HG02884 (cell line): ENCODE data around the gene EIF4G3.
"Not testable (repeated sequence)": the region's sequence is repeated elsewhere in the genome, so short reads cannot be mapped to it uniquely, and the experiment has no call there.

ENCODE experiments used
- ATAC-seq: cut with Tn5 transposase; IDR thresholded peaks from one replicate; pipeline ENCODE4 v1.9.1; 2021; ENCODE audit warnings: mild to moderate bottlenecking, moderate library complexity; ENCODE audit not compliant: unreplicated experiment

Gene EIF4G3

DNA sequence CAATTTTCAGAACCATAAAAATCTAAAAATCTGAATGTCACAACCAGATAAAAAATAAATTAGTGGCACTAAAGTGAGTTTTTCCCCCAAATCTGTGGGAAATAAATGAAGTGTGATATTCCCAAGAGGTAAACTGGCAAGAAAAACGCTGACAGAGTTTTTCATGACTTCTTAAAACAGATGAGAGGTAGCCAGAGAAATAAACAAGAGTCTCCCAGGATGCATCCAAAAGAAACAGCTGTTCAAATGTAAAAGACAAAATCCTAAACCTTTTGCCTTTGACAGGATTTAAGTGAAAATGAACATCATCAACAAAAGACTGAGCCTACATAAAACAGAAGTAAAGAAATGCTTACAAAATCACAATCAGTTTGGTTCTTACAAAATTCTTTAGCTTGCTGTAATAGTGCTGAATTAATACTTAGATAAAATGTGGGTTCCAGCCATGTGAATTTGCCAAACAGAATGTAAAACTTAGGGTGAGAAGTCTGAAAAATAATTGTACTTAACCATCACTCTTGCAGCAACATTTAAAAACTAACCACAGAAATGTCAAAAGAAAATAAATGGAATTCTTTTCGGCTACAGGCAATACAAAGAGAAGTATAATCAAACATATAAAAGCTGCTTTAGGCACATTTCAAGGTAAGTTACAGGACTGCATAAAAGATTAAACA, 133.6 kb downstream of the EIF4G3 start:
- no peak for ATAC-seq

DNA sequence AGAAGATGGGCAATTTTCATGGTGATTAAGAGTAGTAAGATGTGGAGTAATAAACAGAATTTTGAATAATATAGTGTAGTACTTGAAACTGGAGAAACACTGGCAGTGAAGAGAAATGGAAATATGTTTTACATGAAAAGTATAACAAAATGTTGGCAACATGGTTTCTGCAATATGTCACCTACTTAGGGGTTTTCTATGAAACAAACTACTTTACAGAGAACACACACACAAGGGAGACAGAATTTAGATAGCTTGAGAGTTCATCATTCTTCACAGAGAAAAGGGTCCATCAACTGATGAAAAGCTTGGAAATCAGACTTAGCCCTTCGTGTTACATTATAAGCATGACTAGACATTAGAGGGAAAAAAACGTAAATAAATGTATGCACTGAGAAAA, 135.2 kb downstream of the EIF4G3 start:
- ATAC-seq: no peak

DNA sequence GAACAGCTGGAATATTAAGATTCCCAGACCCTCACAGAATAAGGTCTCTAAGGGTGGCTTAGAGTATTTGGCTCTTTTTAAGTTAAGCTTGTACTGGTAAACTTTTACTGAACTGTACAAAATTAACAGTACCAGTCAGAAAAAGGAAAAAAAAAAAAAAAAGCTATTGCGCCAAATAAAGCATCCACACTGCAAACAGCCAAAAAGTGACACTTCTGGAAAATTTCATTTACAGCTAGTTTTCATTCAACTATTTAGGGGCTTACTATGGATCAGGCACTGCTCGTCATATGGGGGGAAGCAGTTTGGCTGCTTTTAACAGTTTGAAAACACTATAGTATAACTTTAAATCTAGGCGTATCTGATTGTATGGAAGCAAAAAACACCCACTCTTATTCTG, 139.6 kb downstream of the EIF4G3 start:
- ATAC-seq: no peak

DNA sequence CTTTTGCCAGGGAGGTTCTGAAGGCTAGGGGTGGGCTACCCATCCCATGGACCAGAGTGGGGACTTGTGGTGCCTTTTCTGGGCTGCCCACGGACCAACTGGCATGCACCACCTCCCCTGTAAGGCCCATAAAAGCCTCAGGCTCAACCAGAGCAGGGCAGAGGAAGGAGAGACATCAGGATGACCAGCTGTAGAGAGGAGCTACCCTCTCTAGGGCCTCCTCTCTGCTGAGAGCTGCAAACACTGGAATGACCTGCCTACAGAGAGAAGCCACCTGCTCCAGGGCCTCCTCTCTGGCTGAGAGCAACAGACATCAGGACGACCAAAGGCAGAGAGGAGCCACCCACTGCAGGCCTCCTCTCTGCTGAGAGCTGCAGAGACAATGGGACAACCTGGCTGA, 140.9 kb downstream of the EIF4G3 start:
- ATAC-seq: no peak

DNA sequence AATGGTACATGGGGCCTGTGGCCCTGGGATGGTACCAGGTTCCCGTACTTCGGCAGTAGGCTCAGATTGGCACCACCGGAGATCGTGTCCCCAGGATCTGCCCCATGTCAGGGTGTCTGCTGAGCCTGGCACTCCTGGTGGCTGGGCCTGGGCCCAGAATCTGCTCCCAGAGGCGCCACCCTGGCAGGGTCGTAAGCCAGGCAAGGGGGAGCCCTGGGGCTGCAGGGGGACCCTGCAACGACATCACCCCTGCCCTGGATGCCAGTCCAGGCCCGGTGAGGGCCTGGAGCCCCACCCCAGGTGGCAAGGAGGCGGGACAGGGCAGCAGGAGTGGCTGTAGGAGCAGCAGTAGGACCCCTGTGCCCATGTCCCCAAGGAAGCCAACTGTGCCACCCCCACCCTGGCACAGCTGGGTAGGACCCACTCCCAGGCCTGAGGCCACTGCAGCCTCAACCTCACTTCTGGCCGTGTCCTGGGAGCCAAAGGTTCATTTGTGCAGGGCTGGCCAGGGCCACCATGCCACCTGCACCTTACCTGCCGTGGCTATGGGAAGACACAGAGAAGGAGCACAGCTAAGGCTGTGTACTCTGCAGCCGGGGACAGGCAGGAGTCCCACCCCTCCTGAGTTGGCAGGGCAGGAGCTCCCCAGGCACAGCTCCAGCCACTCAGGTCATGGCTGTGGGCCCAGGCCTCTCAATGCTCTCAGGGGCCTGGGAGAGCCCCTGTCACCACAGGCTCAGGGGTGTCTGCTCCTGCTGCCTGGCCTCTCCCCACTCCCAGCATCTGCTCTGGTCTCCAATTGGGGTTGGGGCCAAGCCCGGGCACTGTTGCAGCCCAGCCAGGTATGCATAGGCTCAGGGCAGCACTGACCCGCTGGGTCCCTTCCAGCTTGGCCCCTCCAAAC, 141.7 kb downstream of the EIF4G3 start:
- ATAC-seq: no peak

DNA sequence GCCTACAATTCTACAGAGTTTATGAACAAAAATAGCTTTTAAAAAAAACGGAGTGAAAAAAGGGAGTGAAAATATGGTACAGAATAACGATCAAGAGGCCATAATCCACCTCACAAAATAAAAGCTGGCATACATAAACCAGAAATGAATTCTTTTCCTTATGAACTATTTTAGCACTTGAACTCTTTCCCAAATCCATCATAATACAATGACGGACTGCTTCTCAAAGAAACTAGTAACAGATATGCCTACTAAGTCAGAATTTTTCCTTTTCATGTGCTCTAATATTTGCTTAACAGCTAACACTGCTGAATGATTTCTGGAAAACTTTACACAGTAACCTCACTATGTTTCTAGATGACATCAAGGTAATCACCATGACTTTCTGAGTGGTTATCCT, 144.0 kb downstream of the EIF4G3 start:
- ATAC-seq: no peak

DNA sequence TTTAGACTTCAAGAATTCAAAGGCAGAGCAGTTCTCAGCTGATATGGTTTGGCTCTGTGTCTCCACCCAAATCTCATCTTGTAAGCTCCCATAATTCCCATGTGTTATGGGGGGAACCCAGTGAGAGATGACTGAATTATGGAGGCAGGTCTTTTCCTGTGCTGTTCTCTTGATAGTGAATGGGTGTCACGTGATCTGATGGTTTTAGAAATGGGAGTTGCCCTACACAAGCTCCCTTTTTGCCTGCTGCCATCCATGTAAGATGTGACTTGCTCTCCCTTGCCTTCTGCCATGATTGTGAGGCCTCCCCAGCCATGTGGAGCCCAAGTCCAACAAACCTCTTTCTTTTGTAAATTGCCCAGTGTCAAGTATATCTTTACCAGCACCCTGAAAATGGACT, 146.5 kb downstream of the EIF4G3 start:
- no peak for ATAC-seq

DNA sequence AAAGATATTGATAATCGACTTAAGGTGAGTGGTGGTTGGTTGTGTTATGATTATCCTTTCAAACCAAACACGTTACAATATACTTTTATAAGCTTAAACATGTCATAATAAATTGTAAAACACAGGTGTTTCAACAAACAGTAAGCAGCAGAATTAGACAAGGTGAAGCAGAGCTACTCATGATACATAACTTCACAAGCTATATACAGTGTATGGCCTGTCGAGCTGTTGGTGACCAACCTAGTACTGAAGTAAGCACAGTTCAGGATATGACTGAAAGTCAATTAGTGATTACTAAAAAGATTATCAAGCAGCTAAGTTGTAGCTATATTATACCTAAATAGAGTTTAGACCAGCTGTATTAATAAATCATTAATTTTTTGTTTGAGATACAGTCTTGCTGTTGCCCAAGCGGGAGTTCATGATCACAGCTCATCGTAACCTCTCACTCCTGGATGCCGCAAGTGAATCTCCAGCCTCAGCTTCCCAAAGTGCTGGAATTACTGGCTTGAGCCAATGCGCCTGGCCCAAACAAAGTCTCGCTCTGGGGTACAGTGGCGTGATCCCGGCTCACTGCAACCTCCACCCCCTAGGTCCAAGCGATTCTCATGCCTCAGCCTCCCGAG, 148.1 kb downstream of the EIF4G3 start:
- ATAC-seq: no peak

DNA sequence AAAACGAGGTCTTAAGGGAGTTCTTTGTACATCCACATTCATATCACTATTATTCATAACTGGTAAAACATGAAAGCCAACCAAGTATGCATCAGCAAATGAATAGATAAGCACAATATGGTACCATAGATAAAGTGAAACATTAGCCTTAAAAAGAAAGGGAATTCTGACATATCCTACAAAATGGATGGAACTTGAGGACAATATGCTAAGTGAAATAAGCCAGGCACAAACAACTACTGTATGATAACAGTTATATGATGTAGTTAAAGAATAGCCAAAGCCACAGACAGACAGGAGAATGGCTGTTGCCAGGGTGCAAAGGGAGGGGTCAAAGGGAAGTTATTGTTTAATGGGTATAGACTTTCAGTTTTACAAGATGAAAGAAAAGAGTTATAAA, 148.9 kb downstream of the EIF4G3 start:
- no peak for ATAC-seq

DNA sequence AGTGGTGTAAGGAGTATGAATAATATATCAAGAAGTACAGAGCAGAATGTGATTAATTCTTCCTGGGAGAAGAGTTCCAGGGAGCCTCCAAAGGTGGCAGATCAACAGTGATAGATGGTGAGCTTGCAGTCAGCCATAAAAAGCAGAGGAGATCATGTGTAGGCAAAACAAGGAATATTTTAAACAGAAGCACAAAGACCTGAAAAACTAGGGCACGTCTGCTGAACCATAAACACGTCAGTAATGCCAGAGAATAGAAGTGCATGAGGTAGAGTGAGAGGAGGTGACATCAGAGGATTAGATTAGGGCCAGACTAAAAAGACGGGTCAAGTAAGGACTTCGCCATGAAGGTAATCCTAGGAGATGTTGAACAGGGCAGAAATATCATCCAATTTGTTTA, 151.8 kb downstream of the EIF4G3 start:
- no peak for ATAC-seq

DNA sequence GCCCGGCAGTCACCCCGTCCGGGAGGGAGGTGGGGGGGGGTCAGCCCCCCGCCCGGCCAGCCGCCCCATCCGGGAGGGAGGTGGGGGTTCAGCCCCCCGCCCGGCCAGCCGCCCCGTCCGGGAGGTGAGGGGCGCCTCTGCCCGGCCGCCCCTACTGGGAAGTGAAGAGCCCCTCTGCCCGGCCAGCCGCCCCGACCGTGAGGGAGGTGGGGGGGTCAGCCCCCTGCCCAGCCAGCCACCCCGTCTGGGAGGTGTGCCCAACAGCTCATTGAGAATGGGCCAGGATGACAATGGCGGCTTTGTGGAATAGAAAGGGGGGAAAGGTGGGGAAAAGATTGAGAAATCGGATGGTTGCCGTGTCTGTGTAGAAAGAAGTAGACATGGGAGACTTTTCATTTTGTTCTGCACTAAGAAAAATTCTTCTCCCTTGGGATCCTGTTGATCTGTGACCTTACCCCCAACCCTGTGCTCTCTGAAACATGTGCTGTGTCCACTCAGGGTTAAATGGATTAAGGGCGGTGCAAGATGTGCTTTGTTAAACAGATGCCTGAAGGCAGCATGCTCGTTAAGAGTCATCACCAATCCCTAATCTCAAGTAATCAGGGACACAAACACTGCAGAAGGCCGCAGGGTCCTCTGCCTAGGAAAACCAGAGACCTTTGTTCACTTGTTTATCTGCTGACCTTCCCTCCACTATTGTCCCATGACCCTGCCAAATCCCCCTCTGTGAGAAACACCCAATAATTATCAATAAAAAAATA, 152.4 kb downstream of the EIF4G3 start:
- not testable (repeated sequence) for ATAC-seq

DNA sequence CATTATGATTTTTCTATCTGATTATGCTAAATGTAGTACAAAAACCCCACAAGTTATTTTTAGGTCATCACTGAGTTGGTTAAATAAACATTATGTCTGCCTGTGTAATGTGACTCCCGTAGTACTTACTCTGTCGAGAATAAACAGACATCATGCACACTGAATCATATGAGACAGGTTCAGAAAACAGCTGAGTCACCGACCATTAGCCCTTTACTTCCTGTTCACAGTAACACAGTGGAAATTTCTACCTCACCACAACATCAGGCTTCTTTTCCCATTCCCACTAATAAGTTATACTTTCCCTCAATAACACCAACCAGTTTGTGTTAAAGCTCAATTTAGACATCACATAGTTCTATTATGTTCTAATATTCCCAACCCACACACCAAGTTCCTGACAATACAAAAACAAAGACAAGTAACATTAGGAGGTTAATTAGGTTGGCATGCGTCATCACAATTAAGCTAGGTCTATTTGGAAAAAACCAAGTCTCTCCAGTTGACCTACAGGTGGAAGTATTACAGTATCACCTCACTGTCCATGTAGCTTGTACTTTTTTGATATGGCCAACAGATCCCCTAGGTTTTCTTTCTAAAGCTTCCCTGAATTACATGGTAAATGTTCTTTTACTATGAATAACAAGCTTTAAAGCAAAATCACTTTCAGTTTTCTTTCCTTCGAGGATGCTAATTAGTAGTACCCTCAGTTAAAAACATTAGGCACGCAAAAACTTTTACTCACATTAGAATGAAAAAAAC, 154.2 kb downstream of the EIF4G3 start:
- no peak for ATAC-seq

DNA sequence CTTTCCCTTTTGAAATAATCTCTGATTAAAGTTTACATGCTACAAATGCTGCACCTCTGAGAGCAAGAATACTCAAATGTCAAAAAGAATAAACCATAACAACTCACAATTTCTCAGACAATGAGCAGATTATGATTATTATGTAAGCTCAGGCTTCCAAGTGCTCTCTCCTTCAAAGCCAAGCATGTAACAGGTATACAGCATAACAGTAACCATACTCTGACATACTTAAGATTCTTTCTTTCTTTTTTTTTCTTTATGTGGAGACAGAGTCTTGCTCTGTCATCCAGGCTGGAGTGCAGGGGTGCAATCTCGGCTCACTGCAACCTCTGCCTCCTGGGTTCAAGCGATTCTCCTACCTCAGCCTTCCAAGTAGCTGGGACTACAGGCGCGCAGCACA, 155.4 kb downstream of the EIF4G3 start:
- ATAC-seq: no peak

DNA sequence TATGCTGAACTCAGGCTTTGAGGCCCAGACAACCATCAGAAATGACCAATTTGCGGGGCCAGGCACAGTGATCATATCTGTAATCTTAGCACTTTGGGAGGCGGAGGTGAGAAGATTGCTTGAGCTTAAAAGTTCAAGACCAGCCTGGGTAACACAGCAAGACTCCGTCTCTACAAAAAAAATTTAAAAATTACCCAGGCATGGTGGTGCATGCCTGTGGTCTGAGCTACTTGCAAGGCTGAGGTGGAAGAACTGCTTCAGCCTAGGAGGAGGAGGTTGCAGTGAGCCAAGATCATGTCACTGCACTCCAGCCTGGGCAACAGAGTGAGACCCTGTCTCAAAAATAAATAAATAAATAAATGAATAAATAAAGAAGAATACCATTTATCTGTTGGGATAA, 156.5 kb downstream of the EIF4G3 start:
- no peak for ATAC-seq

DNA sequence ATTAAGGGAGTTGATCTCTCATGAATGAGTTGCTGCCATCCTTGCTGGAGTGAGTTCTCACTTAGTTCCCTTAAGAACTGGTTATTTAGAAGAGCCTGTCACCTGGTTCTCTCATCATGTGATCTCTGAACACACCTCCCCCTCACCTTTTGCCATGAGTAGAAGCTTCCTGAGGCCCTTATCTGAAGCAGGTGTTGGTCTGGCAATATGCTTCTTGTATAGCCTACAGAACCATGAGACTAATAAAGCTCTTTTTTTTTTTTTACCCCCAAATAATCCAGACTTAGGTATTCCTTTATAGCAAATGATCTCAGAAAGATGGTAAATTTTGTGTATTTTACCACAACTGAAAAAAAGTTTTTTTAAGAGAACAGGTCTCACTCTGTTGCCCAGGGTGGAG, 158.0 kb downstream of the EIF4G3 start:
- ATAC-seq: no peak

DNA sequence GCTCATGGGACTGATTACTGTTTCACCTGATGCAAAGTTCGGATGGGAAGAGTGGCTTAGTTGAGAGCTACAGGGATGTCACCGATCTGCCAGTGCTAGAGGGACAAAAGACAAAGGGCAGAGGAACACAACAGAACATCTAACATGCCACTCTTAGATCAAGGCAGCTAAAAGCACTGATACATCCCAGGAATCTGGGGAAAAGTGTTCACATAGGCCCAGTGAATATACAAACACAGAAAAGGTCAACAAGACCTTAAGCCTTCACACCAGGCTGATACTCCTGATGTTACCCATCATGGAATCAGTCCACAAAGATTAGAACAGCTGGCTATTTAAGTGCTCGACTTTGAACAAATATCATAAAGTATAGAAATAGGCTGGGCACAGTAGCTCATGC, 163.2 kb downstream of the EIF4G3 start:
- no peak for ATAC-seq

DNA sequence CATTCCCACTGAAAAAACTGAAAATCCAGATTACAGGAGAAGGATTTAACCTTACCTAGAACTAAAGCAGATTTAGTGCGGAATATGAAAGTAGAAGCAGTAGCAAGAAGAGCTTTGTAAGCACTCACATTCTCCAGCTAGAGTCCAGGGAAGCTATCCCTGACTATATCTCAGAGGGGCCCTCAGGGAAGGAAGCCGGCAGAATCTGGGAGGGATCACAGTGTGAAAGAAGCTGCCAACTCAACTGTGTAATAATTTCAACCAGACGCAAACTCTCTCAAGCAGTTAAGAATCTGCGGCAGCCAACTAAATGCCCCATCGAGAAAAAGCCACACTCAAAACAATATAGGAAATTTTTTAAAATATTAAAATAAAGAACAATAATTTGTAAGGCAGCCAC, 163.8 kb downstream of the EIF4G3 start:
- ATAC-seq: no peak

DNA sequence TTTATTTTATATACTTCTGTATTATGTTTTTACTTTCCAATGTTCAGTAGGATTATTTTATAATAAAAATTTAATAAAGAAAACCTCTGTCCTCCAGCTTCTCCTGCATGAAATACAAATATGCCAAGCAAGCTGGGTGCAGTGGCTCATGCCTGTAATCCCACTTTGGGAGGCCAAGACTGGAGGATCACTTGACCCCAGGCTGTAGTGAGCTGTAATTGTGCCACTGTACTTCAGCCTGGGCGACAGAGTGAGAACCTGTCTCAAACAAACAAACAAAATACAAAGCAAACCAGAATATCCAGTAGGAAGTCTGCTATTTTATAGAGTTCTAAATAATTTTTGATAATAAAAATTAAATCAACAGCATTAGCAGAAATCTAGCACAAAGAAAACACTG, 168.8 kb downstream of the EIF4G3 start:
- no peak for ATAC-seq

DNA sequence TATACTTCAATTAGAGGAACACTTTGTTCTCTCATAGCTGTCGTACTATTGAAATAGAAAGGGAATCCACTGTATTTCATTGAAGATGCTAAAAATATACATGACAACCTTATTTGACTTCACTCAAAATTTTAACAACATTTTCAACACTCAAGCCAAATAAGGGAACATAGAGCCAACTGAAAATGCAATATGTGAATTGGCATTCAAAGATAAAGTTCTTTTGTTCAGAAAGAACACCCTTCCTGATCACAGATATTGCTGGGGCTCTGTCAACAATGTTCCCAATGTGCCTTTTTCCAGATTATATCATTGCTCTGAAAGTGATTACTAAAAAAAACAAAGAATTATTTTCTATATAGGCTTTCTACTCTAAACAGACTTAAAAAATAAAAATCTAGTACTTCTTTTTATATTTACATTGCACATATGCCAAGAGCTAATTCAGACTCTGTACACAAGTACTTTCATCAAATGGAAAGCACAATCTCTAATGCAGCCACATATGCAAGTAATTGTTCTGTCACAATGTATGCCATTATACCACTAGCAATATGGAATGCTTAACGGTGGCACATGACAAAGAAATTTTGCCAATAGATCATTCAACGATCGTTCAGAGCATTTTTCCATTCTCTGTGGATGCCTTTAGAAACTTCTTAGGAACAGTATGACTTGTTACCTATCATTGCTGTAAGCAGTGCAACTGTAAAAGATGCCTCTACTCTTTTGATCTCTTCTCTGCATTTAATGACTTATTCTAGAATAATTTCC, 171.0 kb downstream of the EIF4G3 start:
- no peak for ATAC-seq
